SH-SY5Y (cell line): ENCODE results near the gene ATOSA.

Source experiments
- GATA2 ChIP-seq: IDR thresholded peaks from 2 replicates; pipeline ENCODE4 v1.6.1; 2011; ENCODE audit warnings: mild to moderate bottlenecking, low read depth, low read length
- GATA3 ChIP-seq: IDR thresholded peaks from 2 replicates; pipeline ENCODE4 v1.6.1; 2011; ENCODE audit warnings: low read depth, mild to moderate bottlenecking, low read length, moderate library complexity

GRCh38 chr15:52717924-52718323 is 38.7 kb upstream of the ATOSA start:
- no peak for TF ChIP-seq GATA2
- no peak for TF ChIP-seq GATA3
